ENCODE data around the gene RFNG. TPM values are rescaled to one million over a fixed set of nuclear protein-coding genes. Genes with fewer than 3 reads are reported as not detected.

The RFNG gene
- total RNA-seq, 1 experiment from 2014 or later: 40.4 TPM

- H3K27ac ChIP-seq: no peak overlapping the region
- no peaks in the 10 kb centered on the region for H4K20me1 ChIP-seq (ENCODE audit: insufficient read depth)
- no peaks in the 10 kb centered on the region for H3F3A ChIP-seq (ENCODE audit: insufficient read depth, low read depth)
- no peak overlapping the region for H3K4me2 ChIP-seq
- DNase-seq: no peak
- no peaks in the 10 kb centered on the region for H3K9me2 ChIP-seq (ENCODE audit: insufficient read depth)
- BruUV-seq (replicated peaks): no TSS peak
- intact Hi-C loops (cut with micrococcal nuclease; ENCODE audit: unreplicated experiment): no loop called here
- no peaks in the 10 kb centered on the region for H3K9me3 ChIP-seq (ENCODE audit: insufficient read depth, low read depth)
- H3K4me1 ChIP-seq (replicated peaks; ENCODE audit: insufficient read depth): no peaks in the 10 kb centered on the region
- TF ChIP-seq CTCF (conservative IDR thresholded peaks at IDR 0.05) (no peak), EZH2 (IDR thresholded peaks at IDR 0.05; ENCODE audit: low read depth) (no peak)
- no peaks in the 10 kb centered on the region for H3K36me3 ChIP-seq (ENCODE audit: low read depth)
- H3K4me3 ChIP-seq: no peak overlapping the region
- ChIA-PET CTCF (no interaction called here), POLR2A (ENCODE audit: unreplicated experiment) (no interaction called here)
- H3K79me2 ChIP-seq (ENCODE audit: low read depth): no peaks in the 10 kb centered on the region
- H2AFZ ChIP-seq: no peak overlapping the region
- H3K27me3 ChIP-seq (ENCODE audit: insufficient read depth, low read depth): no peaks in the 10 kb centered on the region
Observed at GRCh38 chr17:82010575-82011525, 40.8 kb downstream of the RFNG start.

- ChIA-PET POLR2A (ENCODE audit: unreplicated experiment) (interaction anchor here (0.6 kb wide), 1 partner anchor 11 kb away, joined by 13 read pairs; no protein-coding TSS in a partner anchor), CTCF (interaction anchor here (0.6 kb wide), 1 partner anchor 54 kb away, joined by 5 read pairs; no protein-coding TSS in a partner anchor)
- Histone ChIP-seq H3K27me3 (ENCODE audit: insufficient read depth, low read depth) (no peaks in the 10 kb centered on the region), H2AFZ (no peak overlapping the region), H3K4me2 (no peak overlapping the region), H4K20me1 (ENCODE audit: insufficient read depth) (no peaks in the 10 kb centered on the region), H3K79me2 (ENCODE audit: low read depth) (no peaks in the 10 kb centered on the region), H3K4me1 (replicated peaks; ENCODE audit: insufficient read depth) (peaks cover under 1% of the 10 kb centered on the region; the same call in 1 of the 2 replicates), H3K9me2 (ENCODE audit: insufficient read depth) (no peaks in the 10 kb centered on the region), H3K36me3 (ENCODE audit: low read depth) (no peaks in the 10 kb centered on the region), H3F3A (ENCODE audit: insufficient read depth, low read depth) (no peaks in the 10 kb centered on the region), H3K27ac (no peak overlapping the region), H3K4me3 (no peak overlapping the region), H3K9me3 (ENCODE audit: insufficient read depth, low read depth) (no peaks in the 10 kb centered on the region)
- intact Hi-C loops (cut with micrococcal nuclease; ENCODE audit: unreplicated experiment): no loop called here
- DNase-seq: no peak
- TF ChIP-seq EZH2 (IDR thresholded peaks at IDR 0.05; ENCODE audit: low read depth): no peak
- TF ChIP-seq CTCF (conservative IDR thresholded peaks at IDR 0.05): no peak
- no TSS peak for BruUV-seq (replicated peaks)
Observed at GRCh38 chr17:82009413-82009812, 42.2 kb downstream of the RFNG start.

GRCh38 chr17:82008941-82009405 lies 42.6 kb downstream of the RFNG start:
- no peaks in the 10 kb centered on the region for H3K9me2 ChIP-seq (ENCODE audit: insufficient read depth)
- H3F3A ChIP-seq (ENCODE audit: insufficient read depth, low read depth): no peaks in the 10 kb centered on the region
- H2AFZ ChIP-seq: no peak overlapping the region
- no peak for TF ChIP-seq CTCF (conservative IDR thresholded peaks at IDR 0.05)
- TF ChIP-seq EZH2 (IDR thresholded peaks at IDR 0.05; ENCODE audit: low read depth): no peak
- no peak for DNase-seq
- H3K79me2 ChIP-seq (ENCODE audit: low read depth): no peaks in the 10 kb centered on the region
- BruUV-seq (replicated peaks): no TSS peak
- H3K27ac ChIP-seq: no peak overlapping the region
- no peak overlapping the region for H3K4me2 ChIP-seq
- H4K20me1 ChIP-seq (ENCODE audit: insufficient read depth): no peaks in the 10 kb centered on the region
- intact Hi-C loops (cut with micrococcal nuclease; ENCODE audit: unreplicated experiment): no loop called here
- H3K36me3 ChIP-seq (ENCODE audit: low read depth): no peaks in the 10 kb centered on the region
- no peaks in the 10 kb centered on the region for H3K27me3 ChIP-seq (ENCODE audit: insufficient read depth, low read depth)
- H3K4me1 ChIP-seq (replicated peaks; ENCODE audit: insufficient read depth): peaks cover 5% of the 10 kb centered on the region
- H3K9me3 ChIP-seq (ENCODE audit: insufficient read depth, low read depth): no peaks in the 10 kb centered on the region
- no peak overlapping the region for H3K4me3 ChIP-seq
- CTCF ChIA-PET: interaction anchor here (0.6 kb wide), 1 partner anchor 54 kb away, joined by 5 read pairs; no protein-coding TSS in a partner anchor
- POLR2A ChIA-PET (ENCODE audit: unreplicated experiment): interaction anchor here (0.6 kb wide), 1 partner anchor 11 kb away, joined by 13 read pairs; no protein-coding TSS in a partner anchor

Data from PC-9 (cell line).